ENCODE results near the gene NSDHL.

DNA sequence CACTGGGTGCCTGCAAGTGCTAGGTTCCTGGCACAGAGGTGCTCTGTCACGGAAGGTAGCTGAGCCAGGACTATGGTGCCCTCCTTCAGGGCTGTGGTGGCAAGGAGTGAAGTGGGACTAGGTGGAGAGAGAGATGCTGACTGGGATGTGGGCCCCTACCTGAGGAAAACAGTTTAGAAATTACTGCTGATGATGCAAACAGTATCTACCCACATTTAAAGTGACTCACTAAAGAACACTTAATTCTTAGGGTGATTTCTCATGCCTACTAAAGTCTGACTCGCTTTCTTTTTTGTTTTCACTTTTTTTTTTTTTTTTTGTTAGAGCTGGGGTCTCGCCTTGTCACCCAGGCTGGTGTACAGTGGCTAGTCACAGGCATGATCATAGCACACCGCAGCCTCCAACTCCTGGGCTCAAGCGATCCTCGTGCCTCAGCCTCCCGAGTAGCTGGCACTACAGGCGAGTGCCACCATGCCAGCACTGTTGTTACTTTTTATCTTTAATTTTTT, 70.1 kb downstream of the NSDHL start:
- no peak for TF ChIP-seq HDAC6 (IDR thresholded peaks at IDR 0.05; ENCODE audit: low read depth, low read length)
- TF ChIP-seq, protein P1, sequence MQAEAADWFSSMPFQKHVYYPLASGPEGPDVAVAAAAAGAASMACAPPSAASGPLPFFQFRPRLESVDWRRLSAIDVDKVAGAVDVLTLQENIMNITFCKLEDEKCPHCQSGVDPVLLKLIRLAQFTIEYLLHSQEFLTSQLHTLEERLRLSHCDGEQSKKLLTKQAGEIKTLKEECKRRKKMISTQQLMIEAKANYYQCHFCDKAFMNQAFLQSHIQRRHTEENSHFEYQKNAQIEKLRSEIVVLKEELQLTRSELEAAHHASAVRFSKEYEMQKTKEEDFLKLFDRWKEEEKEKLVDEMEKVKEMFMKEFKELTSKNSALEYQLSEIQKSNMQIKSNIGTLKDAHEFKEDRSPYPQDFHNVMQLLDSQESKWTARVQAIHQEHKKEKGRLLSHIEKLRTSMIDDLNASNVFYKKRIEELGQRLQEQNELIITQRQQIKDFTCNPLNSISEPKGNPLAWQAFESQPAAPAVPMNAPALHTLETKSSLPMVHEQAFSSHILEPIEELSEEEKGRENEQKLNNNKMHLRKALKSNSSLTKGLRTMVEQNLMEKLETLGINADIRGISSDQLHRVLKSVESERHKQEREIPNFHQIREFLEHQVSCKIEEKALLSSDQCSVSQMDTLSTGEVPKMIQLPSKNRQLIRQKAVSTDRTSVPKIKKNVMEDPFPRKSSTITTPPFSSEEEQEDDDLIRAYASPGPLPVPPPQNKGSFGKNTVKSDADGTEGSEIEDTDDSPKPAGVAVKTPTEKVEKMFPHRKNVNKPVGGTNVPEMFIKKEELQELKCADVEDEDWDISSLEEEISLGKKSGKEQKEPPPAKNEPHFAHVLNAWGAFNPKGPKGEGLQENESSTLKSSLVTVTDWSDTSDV (CRISPR knock-in tag; IDR thresholded peaks at IDR 0.05): no peak
- TF ChIP-seq, protein P2, sequence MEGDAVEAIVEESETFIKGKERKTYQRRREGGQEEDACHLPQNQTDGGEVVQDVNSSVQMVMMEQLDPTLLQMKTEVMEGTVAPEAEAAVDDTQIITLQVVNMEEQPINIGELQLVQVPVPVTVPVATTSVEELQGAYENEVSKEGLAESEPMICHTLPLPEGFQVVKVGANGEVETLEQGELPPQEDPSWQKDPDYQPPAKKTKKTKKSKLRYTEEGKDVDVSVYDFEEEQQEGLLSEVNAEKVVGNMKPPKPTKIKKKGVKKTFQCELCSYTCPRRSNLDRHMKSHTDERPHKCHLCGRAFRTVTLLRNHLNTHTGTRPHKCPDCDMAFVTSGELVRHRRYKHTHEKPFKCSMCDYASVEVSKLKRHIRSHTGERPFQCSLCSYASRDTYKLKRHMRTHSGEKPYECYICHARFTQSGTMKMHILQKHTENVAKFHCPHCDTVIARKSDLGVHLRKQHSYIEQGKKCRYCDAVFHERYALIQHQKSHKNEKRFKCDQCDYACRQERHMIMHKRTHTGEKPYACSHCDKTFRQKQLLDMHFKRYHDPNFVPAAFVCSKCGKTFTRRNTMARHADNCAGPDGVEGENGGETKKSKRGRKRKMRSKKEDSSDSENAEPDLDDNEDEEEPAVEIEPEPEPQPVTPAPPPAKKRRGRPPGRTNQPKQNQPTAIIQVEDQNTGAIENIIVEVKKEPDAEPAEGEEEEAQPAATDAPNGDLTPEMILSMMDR (CRISPR knock-in tag; IDR thresholded peaks at IDR 0.05): no peak
- no peak for TF ChIP-seq CREB1 (IDR thresholded peaks at IDR 0.05)
- TF ChIP-seq CREB1 (CRISPR knock-in tag; IDR thresholded peaks at IDR 0.05): no peak
- TF ChIP-seq EP300 (IDR thresholded peaks at IDR 0.05; ENCODE audit: low read depth in 2 of 2, low read length in 2 of 2): no peak
- no peak for TF ChIP-seq EP300 (CRISPR knock-in tag; IDR thresholded peaks at IDR 0.05; ENCODE audit: borderline replicate concordance)
- TF ChIP-seq REST (IDR thresholded peaks at IDR 0.05; ENCODE audit: borderline replicate concordance in 1 of 2, low read depth in 1 of 2, low read length in 2 of 2): no peak

All from HepG2 (cell line).